GM12865 (cell line): ENCODE measurements around the gene CAPG.

Source experiments
- DNase-seq: peaks from one replicate; pipeline ENCODE4 v3.0.0; 2010; ENCODE audit warnings: low read depth
- H3K4me3 ChIP-seq: 2 replicates; pipeline ENCODE4 v1.5.1; 2011; ENCODE audit warnings: mild to moderate bottlenecking, low read depth, low read length, control low read depth
- TF ChIP-seq, protein P1 (sequence below): IDR thresholded peaks from 2 replicates; pipeline ENCODE4 v1.5.1; 2011; ENCODE audit warnings: low read length, control low read depth, low read depth, inconsistent platforms; ENCODE audit not compliant: insufficient read depth; ENCODE audit errors: missing control alignments

CAPG gene, protein sequence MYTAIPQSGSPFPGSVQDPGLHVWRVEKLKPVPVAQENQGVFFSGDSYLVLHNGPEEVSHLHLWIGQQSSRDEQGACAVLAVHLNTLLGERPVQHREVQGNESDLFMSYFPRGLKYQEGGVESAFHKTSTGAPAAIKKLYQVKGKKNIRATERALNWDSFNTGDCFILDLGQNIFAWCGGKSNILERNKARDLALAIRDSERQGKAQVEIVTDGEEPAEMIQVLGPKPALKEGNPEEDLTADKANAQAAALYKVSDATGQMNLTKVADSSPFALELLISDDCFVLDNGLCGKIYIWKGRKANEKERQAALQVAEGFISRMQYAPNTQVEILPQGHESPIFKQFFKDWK

DNA sequence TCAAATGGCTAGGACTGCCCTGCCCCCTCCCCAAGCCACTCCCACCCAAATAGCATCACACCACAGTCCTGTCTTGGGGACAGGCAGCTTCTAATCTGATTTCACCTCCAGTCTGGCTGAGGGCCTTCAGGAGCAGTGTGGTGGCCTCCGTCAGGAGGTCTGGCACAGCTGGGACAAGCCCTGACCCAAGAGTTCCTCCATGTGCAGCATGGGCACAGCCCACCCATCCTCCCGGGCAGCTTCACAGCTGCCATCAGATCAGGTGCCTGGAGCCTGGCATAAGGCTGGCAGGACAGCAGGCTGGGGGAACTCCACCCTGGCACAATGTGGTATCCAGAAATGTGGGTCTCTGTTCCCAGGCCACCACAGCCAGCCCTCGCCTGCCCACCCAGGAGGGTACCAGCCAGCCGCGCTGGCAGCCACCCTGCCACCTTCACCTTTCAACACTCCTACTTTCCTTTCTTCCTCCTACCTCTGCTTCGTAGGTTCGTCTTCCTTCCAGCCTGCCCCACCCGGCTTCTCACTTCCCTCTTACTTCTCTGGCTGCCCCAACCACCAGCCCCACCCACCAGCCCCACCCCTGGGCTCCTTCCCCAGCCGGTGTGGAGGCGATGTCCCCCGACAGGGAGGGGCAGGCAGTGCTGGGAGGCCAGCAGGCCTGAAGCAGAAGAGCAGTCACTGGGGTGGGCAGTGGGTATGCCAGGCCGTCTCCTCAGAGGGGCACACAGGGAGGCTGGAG lies at the start of gene CAPG:
Gene CAPG (minus strand): TSS at position 522 of the 739 bp plus-strand sequence. CDS start 8,221 bp downstream, outside the sequence.
- TF ChIP-seq, protein P1, sequence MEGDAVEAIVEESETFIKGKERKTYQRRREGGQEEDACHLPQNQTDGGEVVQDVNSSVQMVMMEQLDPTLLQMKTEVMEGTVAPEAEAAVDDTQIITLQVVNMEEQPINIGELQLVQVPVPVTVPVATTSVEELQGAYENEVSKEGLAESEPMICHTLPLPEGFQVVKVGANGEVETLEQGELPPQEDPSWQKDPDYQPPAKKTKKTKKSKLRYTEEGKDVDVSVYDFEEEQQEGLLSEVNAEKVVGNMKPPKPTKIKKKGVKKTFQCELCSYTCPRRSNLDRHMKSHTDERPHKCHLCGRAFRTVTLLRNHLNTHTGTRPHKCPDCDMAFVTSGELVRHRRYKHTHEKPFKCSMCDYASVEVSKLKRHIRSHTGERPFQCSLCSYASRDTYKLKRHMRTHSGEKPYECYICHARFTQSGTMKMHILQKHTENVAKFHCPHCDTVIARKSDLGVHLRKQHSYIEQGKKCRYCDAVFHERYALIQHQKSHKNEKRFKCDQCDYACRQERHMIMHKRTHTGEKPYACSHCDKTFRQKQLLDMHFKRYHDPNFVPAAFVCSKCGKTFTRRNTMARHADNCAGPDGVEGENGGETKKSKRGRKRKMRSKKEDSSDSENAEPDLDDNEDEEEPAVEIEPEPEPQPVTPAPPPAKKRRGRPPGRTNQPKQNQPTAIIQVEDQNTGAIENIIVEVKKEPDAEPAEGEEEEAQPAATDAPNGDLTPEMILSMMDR: no peak
- peak; percentile 77 for DNase-seq
- H3K4me3 ChIP-seq: peak within 1 kb of the TSS; percentile 60

DNA sequence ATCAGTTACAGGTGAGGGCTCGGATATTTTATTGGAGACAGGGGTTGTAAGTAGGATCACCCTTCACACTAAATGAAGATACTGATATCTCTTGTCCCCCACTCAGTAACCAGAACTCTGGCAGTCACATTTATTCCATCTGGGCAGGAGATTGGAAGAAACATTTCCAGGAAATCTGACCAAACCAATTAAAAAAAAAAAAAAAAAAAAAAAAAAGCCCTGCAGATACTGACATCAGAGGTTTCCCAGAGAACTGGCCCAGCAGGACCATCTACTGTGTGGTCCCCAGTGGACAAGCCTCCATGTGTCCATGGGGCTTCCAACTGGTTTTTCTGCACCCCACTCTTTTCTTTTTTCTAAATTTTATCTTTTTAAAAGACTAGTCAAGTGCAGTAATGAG lies 49.6 kb upstream of the CAPG start:
- H3K4me3 ChIP-seq: no peak overlapping the region
- TF ChIP-seq, protein P1: no peak
- no peak for DNase-seq

DNA sequence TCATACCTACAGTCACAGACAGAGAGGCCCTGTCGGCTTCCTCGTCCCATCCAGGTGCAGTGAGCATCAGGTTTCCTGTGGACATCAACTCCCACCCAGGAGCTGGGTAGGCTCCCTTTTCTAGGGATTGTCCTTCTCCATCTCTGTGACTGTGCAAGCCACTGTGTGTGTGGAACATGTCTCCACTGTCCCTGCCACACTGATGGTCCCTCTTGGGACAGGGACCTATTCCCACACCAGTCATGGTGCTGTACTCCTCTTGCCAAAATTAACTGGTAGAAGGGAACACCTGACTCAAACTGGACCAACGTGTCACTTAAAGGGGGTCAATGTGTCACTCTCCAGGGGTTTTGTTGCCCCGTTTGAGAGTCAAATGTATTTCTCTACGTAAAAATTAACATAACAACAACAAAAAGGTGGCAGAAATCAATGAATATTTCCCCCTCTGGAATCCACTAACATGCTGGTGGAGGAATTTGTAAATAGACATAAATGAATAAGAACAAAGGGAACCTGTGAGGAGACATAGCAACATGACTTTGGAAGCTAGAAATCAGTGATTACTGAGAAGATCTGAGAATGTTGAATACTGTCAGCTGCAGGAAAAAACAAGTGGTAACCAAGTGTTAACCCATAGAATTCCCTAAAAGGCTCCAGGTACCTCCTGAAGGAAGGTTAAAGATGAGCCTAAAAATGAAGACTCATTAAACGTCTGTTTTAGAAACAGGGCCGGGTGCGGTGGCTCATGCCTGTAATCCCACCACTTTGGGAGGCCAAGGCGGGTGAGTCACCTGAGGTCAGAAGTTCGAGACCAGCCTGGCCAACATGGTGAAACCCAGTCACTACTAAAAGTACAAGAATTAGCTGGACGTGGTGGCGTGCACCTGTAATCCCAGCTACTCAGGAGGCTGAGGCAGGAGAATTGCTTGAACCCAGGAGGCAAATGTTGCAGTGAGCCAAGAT lies 48.7 kb upstream of the CAPG start:
- no peak for DNase-seq
- no peak overlapping the region for H3K4me3 ChIP-seq
- TF ChIP-seq, protein P1: no peak

DNA sequence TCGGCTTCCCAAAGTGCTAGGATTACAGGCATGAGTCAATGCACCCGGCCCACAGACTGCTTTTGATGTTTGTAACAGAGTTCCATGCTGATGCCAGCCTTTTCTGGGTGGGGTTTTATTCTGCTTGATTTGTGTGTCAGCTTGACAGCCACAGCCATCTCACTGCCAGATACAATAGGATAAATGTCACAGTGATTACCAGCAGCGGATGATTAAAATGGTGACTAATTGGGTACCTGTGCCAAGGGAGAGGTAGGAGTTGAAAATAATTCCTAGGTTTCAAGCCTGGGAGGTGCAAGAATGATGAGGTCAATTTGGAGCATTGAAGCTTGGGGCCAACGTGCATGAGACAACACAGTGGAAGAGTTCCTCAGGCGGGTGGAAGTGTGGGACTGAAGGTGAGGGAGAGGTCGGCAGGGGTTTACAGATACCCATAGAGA lies 47.7 kb upstream of the CAPG start:
- H3K4me3 ChIP-seq: no peak overlapping the region
- no peak for DNase-seq
- TF ChIP-seq, protein P1: no peak

DNA sequence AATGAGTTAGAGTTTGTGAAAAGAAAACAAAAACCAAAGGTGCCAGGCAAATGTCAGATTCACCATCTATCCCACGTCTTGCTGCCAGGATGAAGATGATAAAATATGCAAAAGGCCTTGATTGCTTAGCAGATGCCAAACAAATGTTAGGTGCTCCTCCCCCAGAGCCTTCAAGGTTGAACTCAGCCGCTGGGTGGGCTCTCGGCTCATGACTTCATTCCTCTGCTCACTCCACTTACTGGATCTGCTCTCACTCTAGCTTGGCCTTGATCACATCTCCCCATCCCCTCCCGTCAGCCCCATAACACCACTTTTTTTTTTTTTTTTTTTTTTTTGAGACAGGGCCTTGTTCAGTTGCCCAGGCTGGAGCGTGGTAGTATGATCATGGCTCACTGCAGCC lies 46.9 kb upstream of the CAPG start:
- TF ChIP-seq, protein P1: no peak
- no peak for DNase-seq
- no peak overlapping the region for H3K4me3 ChIP-seq

DNA sequence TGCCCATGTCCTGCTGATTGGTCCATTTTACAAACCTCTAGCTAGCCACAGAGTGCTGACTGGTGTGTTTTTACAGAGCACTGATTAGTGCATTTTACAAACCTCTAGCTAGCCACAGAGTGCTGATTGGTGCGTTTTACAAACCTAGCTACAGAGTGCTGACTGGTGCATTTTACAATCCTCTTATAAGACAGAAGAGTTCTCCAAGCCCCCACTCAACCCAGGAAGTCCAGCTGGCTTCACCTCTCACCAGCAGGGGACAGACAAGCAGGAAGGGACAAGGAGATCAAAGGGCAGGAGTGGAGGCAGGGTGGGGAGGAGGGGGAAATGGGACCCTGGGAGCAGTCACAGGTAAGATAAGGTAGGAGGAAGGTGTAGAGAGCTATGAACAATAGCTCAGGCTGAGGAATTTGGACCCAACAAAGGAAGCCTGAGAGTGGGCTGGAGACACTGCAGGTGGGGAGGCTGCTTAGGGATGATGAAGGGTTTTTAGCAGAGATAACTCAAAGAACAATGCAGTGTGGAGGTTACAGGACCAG lies 45.5 kb upstream of the CAPG start:
- no peak for DNase-seq
- H3K4me3 ChIP-seq: no peak overlapping the region
- TF ChIP-seq, protein P1: no peak
